Stimulated activated CD4-positive, alpha-beta T cell treated with anti-CD3 and anti-CD28 coated beads, Interleukin-1b, Interleukin-23, amount 100 ng/mL, for 48 hours (primary cell): Measurements from ENCODE around the gene ERICH2.
"Not testable (repeated sequence)": the region's sequence is repeated elsewhere in the genome, so short reads cannot be mapped to it uniquely, and the experiment has no call there.

Source experiments
- DNase-seq: peaks from one replicate; pipeline ENCODE4 v3.0.0-alpha.2; 2020

ERICH2 gene, protein sequence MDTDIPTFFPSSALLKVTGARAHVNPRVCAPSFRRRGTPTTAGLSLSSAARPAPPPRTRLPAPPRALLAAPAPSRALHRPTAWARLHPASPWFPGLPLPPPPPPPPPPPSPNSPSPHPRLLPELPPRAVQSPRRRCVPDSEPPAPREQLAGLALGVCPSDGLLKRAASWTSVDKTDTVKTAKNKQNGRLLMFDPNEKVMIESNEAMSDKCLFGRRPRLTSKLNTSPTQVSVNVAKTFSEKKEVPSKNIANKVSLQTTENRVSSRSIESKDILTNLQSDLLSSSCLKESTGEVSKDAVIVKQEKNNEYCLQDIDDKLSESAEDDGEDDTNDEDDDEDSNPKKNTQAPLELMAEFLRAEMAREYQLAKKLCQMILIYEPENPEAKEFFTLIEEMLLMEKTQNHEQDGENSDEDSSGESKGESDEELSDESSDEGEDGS

DNA sequence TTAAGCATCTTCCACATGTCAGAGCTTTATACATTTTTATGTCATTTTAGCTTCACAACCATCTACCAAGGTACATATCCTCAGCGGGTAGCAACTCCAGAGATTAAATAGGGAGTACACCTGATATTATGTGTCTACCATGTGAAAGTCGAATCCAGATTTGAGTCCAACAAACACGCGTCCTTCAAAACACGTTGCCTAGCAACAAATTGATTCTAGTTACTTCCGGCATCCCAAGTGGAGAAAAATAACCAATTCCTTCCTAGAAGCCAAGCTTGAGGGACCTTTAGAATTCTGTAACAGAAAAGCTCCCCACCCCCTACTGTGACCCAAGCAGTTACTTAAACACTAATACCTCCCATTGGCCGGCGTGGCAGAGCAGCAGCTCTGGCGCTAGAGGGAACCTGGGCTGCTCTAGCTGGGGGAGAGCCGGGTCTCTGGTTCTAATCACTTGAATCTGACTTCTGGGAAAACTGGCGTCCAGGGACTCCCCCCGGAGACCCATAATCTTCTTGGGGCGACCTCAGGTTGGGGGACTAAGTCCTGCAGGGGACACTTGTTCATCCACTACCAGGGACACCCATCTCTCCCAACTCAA is at the start of gene ERICH2:
TSS of gene ERICH2 (plus strand) at position 371 of the 598 bp plus-strand sequence. CDS start 304 bp downstream, outside the sequence.
- peak; percentile 26 for DNase-seq

GRCh38 chr2:170721678-170722077 is 48.5 kb upstream of the ERICH2 start:
- DNase-seq: no peak

DNA sequence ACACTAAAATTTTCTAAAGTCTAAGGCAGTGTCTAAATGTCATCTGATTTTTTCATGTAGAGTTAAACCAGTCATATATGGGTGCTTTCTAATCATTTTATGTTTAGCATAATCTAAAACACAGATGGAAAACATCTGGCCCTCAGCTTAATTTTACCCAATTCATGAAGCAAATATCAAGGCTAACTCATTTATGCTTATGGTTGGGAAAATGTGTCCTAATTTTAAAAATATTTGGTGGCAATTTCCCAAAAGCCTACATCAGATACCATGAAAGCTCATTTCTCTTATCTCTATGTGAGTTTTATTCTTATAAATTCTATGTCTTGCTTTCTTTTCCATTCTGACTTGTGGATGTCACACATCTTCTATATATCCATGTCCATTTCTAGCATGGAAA is 47.9 kb upstream of the ERICH2 start:
- DNase-seq: no peak

DNA sequence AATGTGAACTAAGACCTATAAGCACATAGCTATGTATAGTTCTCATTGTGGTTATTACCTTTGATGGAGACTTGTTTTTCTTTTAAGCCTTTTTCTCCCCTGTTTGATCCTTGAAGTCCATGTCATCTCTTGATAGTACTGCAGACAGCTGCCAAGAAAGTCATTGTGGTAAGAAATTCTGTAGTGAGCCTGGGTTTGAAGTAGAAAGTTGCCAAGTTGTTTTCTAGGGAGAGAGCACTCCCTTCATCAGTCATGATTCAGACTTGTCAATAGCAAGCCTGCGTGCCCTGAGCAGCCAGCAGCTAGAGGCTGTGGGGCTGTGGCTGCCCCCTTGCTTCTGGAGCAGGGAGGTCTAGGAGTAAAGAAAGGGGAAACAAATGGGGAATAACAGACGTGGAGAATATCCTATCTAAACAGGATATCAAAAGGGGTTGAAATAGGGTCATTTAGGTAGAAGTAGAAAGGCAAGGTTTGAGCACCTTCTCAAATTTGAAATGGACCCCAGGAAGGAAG is 46.7 kb upstream of the ERICH2 start:
- no peak for DNase-seq

DNA sequence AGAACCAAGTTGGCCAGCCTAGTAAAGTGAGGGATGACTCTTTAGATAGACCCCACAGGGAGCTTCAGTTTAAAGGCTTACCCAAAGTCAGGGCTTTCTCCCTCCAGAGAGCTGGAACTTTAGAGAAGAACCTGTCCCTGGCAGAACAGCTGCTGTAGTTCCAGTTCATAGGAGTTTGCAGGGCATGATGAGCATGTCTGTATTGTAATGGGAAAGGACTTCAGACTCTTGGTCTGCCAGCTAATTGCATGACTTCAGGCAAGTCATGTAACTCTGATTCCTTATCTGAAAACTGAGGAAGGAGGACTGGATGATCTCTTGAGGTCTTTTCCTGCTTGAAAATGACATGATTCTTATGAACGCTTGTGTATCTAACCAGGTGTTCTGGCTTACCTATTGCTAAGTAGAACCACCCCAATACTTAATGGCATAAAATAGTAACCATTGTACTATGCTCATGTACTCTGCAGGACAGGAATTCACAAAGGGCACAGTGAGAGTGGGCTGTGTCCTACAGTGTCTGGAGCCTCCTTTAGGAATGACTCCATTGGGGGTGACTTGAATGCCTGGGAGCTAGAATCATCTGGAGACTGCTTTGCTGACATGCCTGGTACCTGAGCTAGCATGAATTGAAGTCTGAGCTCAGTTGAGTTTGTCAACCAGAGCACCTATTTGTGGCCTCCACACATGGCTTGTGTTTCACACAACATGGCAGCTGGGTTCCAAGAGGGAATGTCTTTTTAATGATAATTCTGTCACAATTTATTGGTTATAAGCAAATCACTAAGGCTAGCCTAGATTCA is 36.2 kb upstream of the ERICH2 start:
- no peak for DNase-seq

GRCh38 chr2:170734601-170735000 is 35.6 kb upstream of the ERICH2 start:
- not testable (repeated sequence) for DNase-seq

DNA sequence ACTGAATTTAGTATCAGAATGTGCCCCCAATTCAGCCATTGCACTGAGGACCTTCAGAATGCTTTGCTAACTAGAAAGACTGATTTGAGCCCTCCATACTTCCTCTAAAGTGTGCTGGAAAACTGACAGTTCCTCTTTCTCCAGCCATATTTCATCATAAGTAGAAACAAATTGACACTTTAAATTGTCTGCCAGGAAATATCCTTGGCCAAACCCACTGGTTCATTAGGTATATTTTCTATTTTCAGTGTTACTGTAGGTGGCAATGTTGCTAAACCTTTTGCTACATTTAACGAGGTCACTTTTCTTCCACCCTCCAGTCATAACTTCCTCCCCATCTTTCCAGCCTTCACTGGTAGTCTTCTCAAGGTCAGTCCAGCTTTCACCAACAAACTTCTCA is 33.5 kb upstream of the ERICH2 start:
- no peak for DNase-seq

- DNase-seq: no peak
Measured at GRCh38 chr2:170737406-170737805, 32.8 kb upstream of the ERICH2 start.

- DNase-seq: no peak
Measured at GRCh38 chr2:170737821-170738220, 32.4 kb upstream of the ERICH2 start.

- no peak for DNase-seq
Measured at GRCh38 chr2:170739048-170739447, 31.1 kb upstream of the ERICH2 start.

- no peak for DNase-seq
Measured at GRCh38 chr2:170739507-170740046, 30.6 kb upstream of the ERICH2 start.

DNA sequence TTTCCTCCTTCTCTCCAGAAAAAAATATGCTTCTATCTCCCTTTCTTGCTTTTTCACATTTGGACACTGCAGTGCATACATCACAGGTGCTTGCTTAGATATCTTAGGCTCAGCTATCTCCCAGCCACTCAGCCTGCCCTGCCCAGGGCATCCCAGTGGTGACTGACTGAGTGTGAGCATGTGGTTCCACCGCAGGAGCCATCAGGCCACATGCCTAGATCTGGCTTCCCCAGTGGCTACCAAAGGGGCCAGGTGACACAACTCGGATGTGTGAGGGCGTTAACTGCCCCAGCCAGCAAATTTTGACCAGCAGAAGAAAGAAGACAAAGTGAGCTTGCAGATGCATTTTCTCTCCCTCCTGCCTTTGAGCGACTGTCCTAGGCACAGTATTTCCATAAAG is 29.5 kb upstream of the ERICH2 start:
- DNase-seq: no peak

GRCh38 chr2:170742000-170742399 is 28.2 kb upstream of the ERICH2 start:
- no peak for DNase-seq

DNA sequence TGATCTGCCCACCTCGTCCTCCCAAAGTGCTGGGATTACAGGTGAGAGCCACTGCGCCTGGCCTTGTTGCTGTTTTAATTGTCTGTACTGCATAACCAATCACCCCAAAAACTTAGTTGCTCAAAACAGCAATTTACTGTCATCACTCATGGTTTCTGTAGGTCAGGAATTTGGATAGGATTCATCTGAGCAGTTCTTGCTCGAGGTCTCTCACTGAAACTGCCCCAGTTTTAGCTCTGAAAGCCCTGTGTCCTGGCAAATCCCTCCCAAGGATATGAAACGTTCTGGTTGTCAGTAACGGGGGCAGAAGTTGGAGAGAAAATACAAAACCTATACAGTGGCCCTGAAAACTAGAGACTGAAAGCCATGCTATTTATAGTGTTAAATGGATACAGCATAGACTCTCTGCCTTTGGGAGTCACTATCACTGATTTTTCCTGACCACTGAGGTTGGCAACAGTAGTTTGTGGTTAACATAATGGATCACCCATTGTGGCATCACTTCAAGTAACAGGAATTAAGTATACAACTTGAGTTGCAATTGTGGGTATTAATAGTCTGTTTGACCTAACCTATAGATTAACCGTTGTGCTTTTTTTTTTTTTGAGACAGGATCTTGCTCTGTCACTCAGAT is 27.2 kb upstream of the ERICH2 start:
- no peak for DNase-seq

GRCh38 chr2:170743530-170744239 is 26.5 kb upstream of the ERICH2 start:
- no peak for DNase-seq

DNA sequence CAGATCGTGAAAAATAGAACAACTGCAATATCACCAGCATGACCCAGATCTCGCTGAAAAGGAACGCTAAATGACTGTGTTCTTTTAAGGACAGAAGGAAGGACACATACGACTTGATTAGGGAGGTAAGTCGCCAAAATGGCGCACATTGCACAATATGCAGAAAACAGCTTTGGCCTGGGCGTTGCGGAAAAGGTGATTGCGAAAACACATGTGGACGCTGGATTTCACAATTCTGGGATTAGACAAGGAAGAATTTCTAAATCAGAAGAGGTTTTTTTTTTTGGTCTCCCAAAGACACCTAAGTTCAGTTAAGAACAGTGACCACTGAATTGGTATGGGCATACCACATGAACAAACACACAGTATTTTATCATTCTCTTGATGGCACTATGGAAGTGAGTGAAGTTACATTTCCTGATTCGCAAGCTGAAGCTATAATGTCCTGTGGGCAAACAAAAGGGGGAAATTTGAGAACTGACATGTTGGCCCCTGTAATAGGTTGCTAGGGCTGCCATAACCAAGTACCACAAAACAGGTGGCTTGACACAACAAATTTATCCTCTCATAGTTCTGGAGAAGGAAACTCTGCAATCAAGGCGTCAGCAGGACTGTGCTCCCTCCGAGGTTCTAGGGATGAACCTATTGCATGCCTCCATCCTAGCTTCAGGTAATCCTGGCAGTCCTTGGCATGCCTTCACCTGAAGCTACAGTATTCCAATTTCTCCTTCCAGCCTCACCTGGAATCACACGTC is 25.8 kb upstream of the ERICH2 start:
- DNase-seq: no peak

GRCh38 chr2:170745305-170745704 is 24.9 kb upstream of the ERICH2 start:
- DNase-seq: no peak

DNA sequence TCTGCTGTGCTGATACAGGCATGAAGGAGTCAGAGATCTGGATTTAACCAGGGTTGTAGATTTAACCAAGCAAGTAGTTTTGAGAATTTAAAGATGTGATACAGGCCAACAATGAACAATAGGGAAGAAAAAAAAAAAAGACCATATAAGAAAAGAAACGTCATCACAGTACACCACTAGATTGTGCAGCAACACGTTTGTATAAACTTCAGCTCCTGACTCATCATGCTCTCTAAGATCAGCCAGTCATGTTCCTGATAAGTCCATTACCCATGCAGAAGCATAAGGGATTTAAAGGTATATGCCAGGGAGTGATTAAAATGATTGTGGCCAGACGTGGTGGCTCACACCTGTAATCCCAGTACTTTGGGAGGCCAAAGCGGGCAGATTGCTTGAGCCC is 22.3 kb upstream of the ERICH2 start:
- DNase-seq: no peak

DNA sequence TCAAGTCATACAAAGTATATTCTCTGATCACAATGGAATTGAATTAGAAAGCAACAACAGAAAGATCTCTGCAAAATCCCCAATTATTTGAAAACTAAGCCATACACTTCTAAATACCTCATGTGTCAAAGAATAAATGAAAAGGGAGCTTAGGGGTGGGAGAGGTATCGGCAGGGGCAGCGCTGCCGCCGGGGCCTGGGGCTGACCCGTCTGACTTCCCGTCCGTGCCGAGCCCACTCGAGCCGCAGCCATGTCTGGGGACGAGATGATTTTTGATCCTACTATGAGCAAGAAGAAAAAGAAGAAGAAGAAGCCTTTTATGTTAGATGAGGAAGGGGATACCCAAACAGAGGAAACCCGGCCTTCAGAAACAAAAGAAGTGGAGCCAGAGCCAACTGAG is 18.6 kb upstream of the ERICH2 start:
- DNase-seq: not testable (repeated sequence)

GRCh38 chr2:170761572-170761971 is 8.6 kb upstream of the ERICH2 start:
- DNase-seq: no peak

DNA sequence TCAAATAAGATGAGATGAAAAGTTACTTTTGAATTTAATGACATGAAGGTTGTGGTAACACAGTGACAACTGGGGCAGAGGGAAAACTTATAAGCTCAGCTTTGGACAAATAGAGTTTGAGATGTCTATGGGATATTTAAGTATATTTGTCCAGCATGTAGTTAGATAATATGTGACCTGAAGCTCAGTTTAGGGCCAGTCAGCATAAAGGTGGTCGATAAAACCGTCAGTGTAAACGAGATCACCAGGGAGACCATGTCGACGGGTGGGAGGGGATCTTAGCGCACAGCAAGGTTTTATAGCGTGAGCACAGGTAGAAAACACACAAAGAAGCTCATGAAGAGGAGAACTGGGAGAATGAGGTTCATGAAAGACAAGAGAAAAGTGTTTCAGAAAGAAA is 7.4 kb upstream of the ERICH2 start:
- no peak for DNase-seq
